D721Med (cell line): ENCODE measurements around the gene MACIR.
"Not testable (repeated sequence)": the region's sequence is repeated elsewhere in the genome, so short reads cannot be mapped to it uniquely, and the experiment has no call there.

Experiments used
- DNase-seq: peaks from one replicate; pipeline ENCODE4 v3.0.0; 2011; ENCODE audit warnings: low spot score; ENCODE audit not compliant: insufficient read length
- FAIRE-seq: peaks from 2 replicates; lab custom pipeline; 2011; peaks lifted over from hg19 to GRCh38; lab: Jason Lieb, UNC
- TF ChIP-seq, protein P1 (sequence below): IDR thresholded peaks from 2 replicates; pipeline ENCODE4 v1.5.1; 2012; ENCODE audit warnings: mild to moderate bottlenecking, control low read depth; ENCODE audit not compliant: insufficient read depth; ENCODE audit errors: missing control alignments

The MACIR gene

DNA sequence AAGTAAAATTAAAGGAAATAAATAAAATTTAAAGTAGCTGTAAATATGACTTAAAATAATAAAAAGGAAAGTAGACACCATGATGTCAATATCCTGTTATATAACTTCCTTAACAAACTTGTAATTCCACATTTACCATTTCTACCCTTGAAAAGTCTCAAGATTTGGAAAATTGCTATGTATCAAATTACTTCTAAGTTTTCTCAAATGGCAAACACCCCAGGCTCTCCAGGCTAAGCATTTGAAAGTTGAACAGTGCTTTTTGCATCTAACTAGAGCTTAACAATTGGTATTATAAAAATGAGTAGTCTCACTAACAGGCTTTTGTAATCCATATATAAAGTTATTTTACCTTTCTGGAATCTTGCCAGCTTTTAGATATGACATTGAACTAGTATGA lies 41.5 kb upstream of the MACIR start:
- TF ChIP-seq, protein P1, sequence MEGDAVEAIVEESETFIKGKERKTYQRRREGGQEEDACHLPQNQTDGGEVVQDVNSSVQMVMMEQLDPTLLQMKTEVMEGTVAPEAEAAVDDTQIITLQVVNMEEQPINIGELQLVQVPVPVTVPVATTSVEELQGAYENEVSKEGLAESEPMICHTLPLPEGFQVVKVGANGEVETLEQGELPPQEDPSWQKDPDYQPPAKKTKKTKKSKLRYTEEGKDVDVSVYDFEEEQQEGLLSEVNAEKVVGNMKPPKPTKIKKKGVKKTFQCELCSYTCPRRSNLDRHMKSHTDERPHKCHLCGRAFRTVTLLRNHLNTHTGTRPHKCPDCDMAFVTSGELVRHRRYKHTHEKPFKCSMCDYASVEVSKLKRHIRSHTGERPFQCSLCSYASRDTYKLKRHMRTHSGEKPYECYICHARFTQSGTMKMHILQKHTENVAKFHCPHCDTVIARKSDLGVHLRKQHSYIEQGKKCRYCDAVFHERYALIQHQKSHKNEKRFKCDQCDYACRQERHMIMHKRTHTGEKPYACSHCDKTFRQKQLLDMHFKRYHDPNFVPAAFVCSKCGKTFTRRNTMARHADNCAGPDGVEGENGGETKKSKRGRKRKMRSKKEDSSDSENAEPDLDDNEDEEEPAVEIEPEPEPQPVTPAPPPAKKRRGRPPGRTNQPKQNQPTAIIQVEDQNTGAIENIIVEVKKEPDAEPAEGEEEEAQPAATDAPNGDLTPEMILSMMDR = no peak
- no peak for FAIRE-seq
- no peak for DNase-seq

DNA sequence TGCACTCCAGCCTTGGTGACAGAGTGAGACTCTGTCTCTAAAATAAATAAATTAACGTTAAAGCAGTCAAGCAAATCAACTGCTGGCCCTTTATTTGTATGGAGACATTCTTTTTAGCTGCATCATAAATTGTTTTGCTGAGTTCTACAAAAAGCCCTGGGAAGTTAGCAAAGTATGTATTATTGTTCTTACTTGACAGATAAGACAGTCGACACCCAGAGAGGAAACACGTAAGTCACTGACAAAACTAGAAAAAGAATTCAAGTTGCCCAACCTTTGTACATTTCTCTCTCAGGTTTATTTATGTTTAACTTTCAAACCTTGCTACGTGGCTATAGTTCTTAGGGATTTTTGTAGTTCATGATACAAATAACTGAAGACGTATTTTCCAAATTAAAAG lies 40.4 kb upstream of the MACIR start:
- FAIRE-seq = no peak
- TF ChIP-seq, protein P1 = no peak
- DNase-seq = no peak

DNA sequence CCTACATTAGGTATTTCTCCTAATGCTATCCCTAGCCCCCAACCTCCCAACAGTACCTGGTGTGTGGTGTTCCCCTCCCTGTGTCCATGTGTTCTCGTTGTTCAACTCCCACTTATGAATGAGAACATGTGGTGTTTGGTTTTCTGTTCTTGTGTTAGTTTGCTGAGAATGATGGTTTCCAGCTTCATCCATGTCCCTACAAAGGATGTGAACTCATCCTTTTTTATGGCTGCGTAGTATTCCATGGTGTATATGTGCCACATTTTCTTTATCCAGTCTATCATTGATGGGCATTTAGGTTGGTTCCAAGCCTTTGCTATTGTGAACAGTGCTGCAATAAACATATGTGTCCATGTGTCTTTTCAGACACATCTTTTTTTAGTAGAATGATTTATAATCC lies 39.5 kb upstream of the MACIR start:
- FAIRE-seq, DNase-seq: not testable (repeated sequence)

DNA sequence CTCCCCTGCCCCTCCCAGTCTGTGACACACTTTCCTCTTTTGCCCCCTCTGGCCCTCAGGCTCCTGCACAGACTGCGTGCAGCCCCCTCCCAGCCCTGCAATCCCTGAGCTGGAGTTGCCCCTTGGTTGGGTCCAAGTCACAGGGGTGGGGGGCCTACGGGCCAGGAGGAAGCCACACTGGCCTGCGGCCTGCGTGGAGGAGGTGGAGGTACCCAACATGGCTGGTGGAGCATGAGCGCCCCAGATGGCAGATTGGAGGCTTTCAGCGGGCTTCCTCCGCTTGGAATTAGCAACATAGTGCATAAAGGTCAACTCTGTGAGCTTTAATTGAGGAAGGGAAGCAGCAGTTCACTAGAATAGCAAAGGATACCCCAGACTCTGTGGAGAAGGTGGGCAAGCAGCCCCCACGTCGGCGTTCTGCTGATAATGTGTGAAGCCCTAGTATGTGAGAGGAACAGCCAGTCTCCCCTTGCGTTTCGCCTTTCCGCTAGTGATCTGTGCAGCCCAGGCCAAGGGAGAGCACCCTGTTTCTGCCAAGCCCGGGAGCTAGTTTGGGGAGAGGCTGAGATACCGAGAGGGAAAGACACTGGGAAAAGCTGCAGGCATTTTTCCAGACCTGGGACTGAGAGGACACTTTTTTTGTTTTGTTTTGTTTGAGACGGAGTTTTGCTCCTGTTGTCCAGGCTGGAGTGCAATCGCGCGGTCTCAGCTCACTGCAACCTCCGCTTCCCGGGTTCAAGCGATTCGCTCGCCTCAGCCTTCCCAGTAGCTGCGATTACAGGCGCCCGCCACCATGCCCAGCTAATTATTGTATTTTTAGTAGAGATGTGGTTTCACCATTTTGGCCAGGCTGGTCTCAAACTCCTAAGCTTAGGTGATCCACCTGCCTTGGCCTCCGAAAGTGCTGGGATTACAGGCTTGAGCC lies 35.3 kb upstream of the MACIR start:
- DNase-seq = no peak
- FAIRE-seq = no peak
- TF ChIP-seq, protein P1 = no peak

DNA sequence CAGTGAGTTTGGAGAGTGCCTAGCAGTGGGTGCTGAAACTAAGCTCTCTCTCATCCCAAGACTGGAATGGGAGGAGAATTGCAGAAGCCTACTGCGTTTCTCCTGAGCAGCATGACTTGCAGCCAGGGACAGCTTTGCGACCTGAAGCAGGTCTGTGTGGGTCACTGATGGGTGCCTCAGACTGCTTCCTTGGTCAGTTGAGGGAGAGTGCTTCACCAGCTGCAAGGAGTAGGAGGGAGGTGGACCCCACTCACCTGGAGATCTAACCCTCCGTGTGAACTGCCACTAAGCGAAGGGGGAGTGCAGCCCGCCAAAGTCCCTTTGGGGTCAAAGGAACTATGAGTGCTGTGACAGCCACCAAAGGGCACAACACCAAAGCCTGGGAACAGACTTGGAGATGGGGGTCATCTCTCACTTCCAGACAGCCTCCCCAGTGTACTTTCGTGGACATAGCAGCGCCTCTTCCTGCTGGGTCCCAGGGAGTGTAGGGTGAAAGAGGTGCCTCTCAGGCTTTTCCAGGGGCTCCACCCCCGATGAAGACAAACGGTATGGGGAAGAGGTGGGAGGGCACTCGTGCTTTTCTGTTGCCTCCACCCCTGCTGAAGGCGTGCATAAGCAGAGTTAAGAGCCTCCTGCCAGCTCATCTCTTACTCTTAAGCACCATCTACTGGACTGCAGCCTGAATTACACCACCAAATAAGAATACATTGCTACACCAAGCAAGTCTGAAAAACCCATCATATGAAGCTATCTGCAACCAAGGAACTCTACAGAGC lies 34.3 kb upstream of the MACIR start:
- DNase-seq (no peak), FAIRE-seq (peak; percentile 91)
- TF ChIP-seq, protein P1 = peak; percentile 71

DNA sequence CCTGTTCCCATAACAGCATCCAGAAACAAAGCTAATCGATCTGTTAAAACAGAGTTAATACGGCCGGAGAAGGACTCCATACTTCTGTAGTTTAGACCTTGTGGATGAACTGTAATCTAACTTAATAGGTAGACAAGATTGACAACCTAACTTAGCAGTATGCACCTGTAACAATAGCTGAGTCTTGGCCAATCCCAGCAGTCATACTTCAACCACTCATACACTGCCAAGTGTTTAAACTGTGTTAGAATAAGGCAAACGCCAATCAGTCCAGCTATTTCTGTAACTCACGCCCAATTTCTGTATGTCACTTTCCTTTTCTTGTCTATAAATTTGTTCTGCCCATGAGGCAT lies 33.7 kb upstream of the MACIR start:
- TF ChIP-seq, protein P1 = no peak
- no peak for DNase-seq
- no peak for FAIRE-seq

DNA sequence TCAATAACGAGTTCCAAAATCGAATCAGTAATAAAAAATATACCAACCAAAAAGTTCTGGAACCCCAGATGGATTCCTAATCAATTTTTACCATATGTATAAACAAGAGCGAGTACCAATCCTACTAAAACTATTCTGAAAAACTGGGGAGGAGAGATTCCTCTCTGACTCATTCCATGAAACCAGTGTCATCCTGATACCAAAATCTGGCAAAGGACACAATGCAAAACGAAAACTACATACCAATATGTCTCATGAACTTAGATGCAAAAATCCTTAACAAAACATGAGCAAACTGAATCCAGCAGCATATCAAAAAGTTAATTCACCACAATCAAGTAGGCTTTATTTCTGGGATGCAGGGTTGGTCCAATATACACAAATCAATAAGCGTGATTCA lies 30.5 kb upstream of the MACIR start:
- DNase-seq (no peak), FAIRE-seq (no peak)
- TF ChIP-seq, protein P1 = no peak
